Right atrium auricular region (tissue), 2 donors: ENCODE measurements around the gene AGXT2. TPM values are rescaled to one million over a fixed set of nuclear protein-coding genes. Genes with fewer than 3 reads are reported as not detected.
"Not testable (repeated sequence)": the region's sequence is repeated elsewhere in the genome, so short reads cannot be mapped to it uniquely, and the experiment has no call there.

Source experiments
- DNase-seq: peaks from one replicate; pipeline ENCODE4 v3.0.0-alpha.2; 2019; ENCODE audit warnings: low spot score
- H3K27ac ChIP-seq, 2 donors: fragments of 200-600 bp; sonication (generic); 1 replicate in 1 of 2; 2 replicates in 1 of 2; pipeline ENCODE4 v1.5.1; 2016 to 2019
- H3K27me3 ChIP-seq, 2 donors: fragments of 200-600 bp; sonication (generic); one replicate each; pipeline versions ENCODE4 v1.5.1 to v1.6.0; 2017 to 2019
- H3K36me3 ChIP-seq: fragments of 200-600 bp; sonication (generic); one replicate; pipeline ENCODE4 v1.5.1; 2016
- H3K4me1 ChIP-seq, 2 donors: fragments of 200-600 bp; sonication (generic); one replicate each; pipeline versions ENCODE4 v1.5.1 to v1.6.0; 2017 to 2019
- H3K4me3 ChIP-seq, 2 donors: fragments of 200-600 bp; sonication (generic); 1 replicate in 1 of 2; 2 replicates in 1 of 2; pipeline ENCODE4 v1.5.1; 2017 to 2019; ENCODE audit warnings: mild to moderate bottlenecking in 1 of 2, moderate library complexity in 1 of 2
- H3K9me3 ChIP-seq, 2 donors: fragments of 200-600 bp; sonication (generic); one replicate each; pipeline ENCODE4 v1.5.1; 2019
- CTCF ChIP-seq, 2 donors: fragments of 200-600 bp; sonication (generic); IDR thresholded peaks; one replicate each; pipeline ENCODE4 v1.5.1; 2019; ENCODE audit warnings: antibody characterized with exemption in 2 of 2
- total RNA-seq, 2 donors: library from RNA; depleted of rRNA; stranded (reverse); fragments of >200 nt; gene quantifications; one replicate each; pipeline ENCODE4 v1.1.0, GENCODE V29; 2016

AGXT2 gene
- total RNA-seq, 2 donors from 2014 or later, result not detected

DNA sequence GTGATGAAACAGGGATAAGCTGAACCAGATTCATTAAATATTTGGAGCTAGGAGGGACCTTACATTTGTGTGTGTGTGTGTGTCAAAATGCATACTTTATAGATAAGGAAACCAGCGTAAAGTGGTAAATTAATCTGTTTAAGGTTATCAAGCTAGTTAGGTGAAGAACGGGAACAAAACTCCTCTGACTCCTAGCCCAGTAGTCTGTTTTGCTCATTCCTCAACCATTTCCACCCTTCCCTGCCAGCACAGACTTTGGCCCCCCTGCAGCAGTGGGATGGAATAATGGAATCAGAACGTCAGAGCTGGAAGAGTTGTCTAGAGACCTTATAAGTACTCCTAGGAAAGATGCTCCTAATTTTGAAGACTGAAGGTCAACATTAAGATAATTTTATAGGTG, 6.5 kb downstream of the AGXT2 start:
- Histone ChIP-seq H3K27ac (no peak overlapping the region), H3K9me3 (no peaks in the 10 kb centered on the region), H3K36me3 (no peaks in the 10 kb centered on the region), H3K4me3 (no peak overlapping the region), H3K4me1 (peaks cover 0 to 4% of the 10 kb centered on the region in 2 donors), H3K27me3 (no peaks in the 10 kb centered on the region)
- no peak for DNase-seq
- no peak for TF ChIP-seq CTCF (IDR thresholded peaks at IDR 0.05)

DNA sequence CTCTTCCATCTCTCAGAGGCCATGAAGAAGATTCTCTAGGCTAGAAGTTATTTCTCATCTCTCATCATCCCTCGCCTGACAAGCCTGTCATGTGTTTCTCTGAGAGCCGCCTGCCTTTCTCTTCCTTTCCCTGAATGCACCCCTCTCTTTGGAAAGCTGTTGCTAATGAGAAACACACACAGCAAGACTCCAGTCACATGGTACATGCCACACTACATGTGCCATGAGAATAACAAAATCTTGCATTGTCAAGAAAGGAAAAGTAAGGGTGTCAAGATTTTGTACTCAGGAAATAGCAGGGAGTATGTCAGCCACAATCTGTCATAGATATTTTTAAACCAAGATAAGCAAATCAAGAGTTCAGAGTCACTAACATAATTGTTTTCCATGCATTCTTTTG, 8.9 kb downstream of the AGXT2 start:
- H3K4me1 ChIP-seq, result peaks cover 0 to 4% of the 10 kb centered on the region in 2 donors
- no peak overlapping the region for H3K27ac ChIP-seq
- no peak overlapping the region for H3K4me3 ChIP-seq
- no peaks in the 10 kb centered on the region for H3K9me3 ChIP-seq
- no peaks in the 10 kb centered on the region for H3K27me3 ChIP-seq
- H3K36me3 ChIP-seq, result no peaks in the 10 kb centered on the region
- no peak for DNase-seq
- no peak for TF ChIP-seq CTCF (IDR thresholded peaks at IDR 0.05)

DNA sequence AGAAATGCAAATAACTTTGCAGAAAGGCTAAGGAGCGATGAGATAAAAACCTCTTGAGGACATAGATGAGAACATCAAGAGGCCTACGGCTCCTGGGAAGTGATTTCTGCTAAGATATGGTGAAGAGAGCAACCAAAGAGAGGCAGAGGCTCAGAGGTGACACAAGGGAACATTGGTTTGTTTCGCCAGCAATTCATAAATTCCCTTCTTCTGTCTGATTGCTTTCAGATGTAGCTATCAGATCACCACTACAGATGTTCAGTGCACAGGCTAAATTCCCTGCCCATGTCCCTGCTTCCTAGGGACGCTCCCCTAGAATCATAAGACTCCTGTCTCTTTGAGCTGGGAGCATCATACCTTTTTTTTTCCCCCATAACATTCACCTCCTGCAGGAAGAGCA, 11.2 kb downstream of the AGXT2 start:
- H3K36me3 ChIP-seq, result no peaks in the 10 kb centered on the region
- peaks cover 0 to 4% of the 10 kb centered on the region in 2 donors for H3K4me1 ChIP-seq
- DNase-seq, result no peak
- no peaks in the 10 kb centered on the region for H3K27me3 ChIP-seq
- no peaks in the 10 kb centered on the region for H3K9me3 ChIP-seq
- TF ChIP-seq CTCF (IDR thresholded peaks at IDR 0.05), result no peak
- no peak overlapping the region for H3K4me3 ChIP-seq
- H3K27ac ChIP-seq, result no peak overlapping the region

- not testable (repeated sequence) for DNase-seq, H3K27me3 ChIP-seq, H3K4me3 ChIP-seq, H3K4me1 ChIP-seq, H3K27ac ChIP-seq, H3K9me3 ChIP-seq, H3K36me3 ChIP-seq
These were observed 11.8 kb downstream of the AGXT2 start for GRCh38 chr5:35035929-35036328.

DNA sequence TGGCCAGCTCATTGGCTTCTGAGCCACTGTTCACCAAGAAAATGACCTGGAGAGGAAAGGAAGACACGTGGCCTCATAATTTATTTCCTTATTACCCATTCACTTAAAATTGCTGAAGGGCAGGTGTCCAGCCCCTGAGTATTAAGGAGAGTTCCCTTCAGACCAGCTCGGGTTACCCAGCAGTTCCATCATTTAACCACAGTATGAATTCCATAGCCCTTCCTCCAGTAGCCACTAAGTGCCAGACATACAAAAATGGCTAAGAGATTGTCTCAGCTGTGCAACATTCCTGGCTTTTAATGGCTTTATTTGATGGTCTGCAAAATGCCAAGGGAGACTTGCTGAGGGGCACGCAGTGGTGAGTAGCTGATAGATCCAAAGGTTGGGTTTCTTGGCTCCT, 12.5 kb downstream of the AGXT2 start:
- H3K27me3 ChIP-seq, result no peaks in the 10 kb centered on the region
- no peak overlapping the region for H3K4me3 ChIP-seq
- H3K9me3 ChIP-seq, result no peaks in the 10 kb centered on the region
- DNase-seq, result no peak
- no peak for TF ChIP-seq CTCF (IDR thresholded peaks at IDR 0.05)
- peaks cover 0 to 4% of the 10 kb centered on the region in 2 donors for H3K4me1 ChIP-seq
- H3K27ac ChIP-seq, result no peak overlapping the region
- H3K36me3 ChIP-seq, result no peaks in the 10 kb centered on the region

- Histone ChIP-seq H3K36me3 (no peaks in the 10 kb centered on the region), H3K4me1 (no peaks in the 10 kb centered on the region), H3K9me3 (no peaks in the 10 kb centered on the region), H3K27me3 (no peaks in the 10 kb centered on the region), H3K4me3 (no peak overlapping the region), H3K27ac (no peak overlapping the region)
- no peak for TF ChIP-seq CTCF (IDR thresholded peaks at IDR 0.05)
- no peak for DNase-seq
These were observed 15.4 kb downstream of the AGXT2 start for GRCh38 chr5:35032356-35032755.
